HEK293 (cell line): Measurements from ENCODE around the gene CLEC6A.
"Not testable (repeated sequence)": the region's sequence is repeated elsewhere in the genome, so short reads cannot be mapped to it uniquely, and the experiment has no call there.

Source experiments
- CTCF ChIA-PET: fragments of 350-600 bp; formaldehyde crosslinking; extraction: SDS; loops from one replicate; lab custom pipeline; 2021; ENCODE audit warnings: antibody characterized with exemption; lab: Yijun Ruan, JAX
- POLR2A ChIA-PET: fragments of 300-600 bp; formaldehyde crosslinking; extraction: SDS; loops from one replicate; lab custom pipeline; 2020; ENCODE audit warnings: antibody characterized with exemption, inconsistent platforms; lab: Yijun Ruan, JAX
- H3K27ac ChIP-seq: fragments of 200-500 bp; sonication (Bioruptor generic); 2 replicates; pipeline ENCODE4 v1.5.1; 2014; ENCODE audit warnings: low read depth, low read length, control low read depth, inconsistent platforms; ENCODE audit errors: extremely low read depth
- H3K36me3 ChIP-seq, 2 experiments: fragments of 200-500 bp in 1 of 2; sonication (Bioruptor generic) in 1 of 2; 1 replicate in 1 of 2; 2 replicates in 1 of 2; pipeline ENCODE4 v1.5.1; 2014 to 2017; ENCODE audit warnings: inconsistent platforms in 2 of 2, low read length in 2 of 2; ENCODE audit not compliant: control insufficient read depth in 2 of 2, insufficient read depth in 1 of 2
- H3K4me1 ChIP-seq: fragments of 200-500 bp; sonication (Bioruptor generic); 2 replicates; pipeline ENCODE4 v1.5.1; 2014; ENCODE audit warnings: mild to moderate bottlenecking, low read length, inconsistent platforms; ENCODE audit not compliant: control insufficient read depth, insufficient read depth
- H3K4me3 ChIP-seq: 2 replicates; pipeline ENCODE4 v1.5.1; 2011; ENCODE audit warnings: low read depth, mild to moderate bottlenecking, control low read depth, low read length, moderate library complexity
- H3K9me3 ChIP-seq: fragments of 200-500 bp; sonication (Bioruptor generic); 2 replicates; pipeline ENCODE4 v1.5.1; 2014; ENCODE audit warnings: low read depth, low read length, inconsistent platforms; ENCODE audit not compliant: control insufficient read depth, insufficient read depth
- GFI1B ChIP-seq: fragments of 450-650 bp; formaldehyde crosslinking; IDR thresholded peaks from 2 replicates; pipeline ENCODE4 v1.5.1; 2016; ENCODE audit warnings: missing biosample characterization, missing genetic modification characterization
- GLIS1 ChIP-seq: fragments of 450-650 bp; formaldehyde crosslinking; IDR thresholded peaks from 2 replicates; pipeline ENCODE4 v1.5.1; 2016; ENCODE audit warnings: missing biosample characterization, missing genetic modification characterization
- ZFP69B ChIP-seq: fragments of 450-650 bp; formaldehyde crosslinking; IDR thresholded peaks from 2 replicates; pipeline ENCODE4 v1.5.1; 2016; ENCODE audit warnings: missing biosample characterization, missing genetic modification characterization
- ZNF211 ChIP-seq: fragments of 450-650 bp; formaldehyde crosslinking; IDR thresholded peaks from 2 replicates; pipeline ENCODE4 v1.5.1; 2016; ENCODE audit warnings: low read depth, missing biosample characterization, missing genetic modification characterization
- ZNF274 ChIP-seq, 2 experiments: fragments of 200-500 bp in 1 of 2; fragments of 450-650 bp in 1 of 2; sonication (Bioruptor generic) in 1 of 2; formaldehyde crosslinking in 1 of 2; IDR thresholded peaks; 2 replicates each; pipeline versions ENCODE4 v1.5.1 to v1.6.1; 2014 to 2016; ENCODE audit warnings: borderline replicate concordance in 1 of 2, inconsistent platforms in 1 of 2, low read length in 1 of 2, missing biosample characterization in 1 of 2, missing genetic modification characterization in 1 of 2
- ZNF426 ChIP-seq: fragments of 450-650 bp; formaldehyde crosslinking; IDR thresholded peaks from 2 replicates; pipeline ENCODE4 v1.5.1; 2017; ENCODE audit warnings: missing biosample characterization, missing genetic modification characterization, mild to moderate bottlenecking, inconsistent platforms, moderate library complexity
- ZNF654 ChIP-seq: fragments of 450-650 bp; formaldehyde crosslinking; IDR thresholded peaks from 2 replicates; pipeline ENCODE4 v1.5.1; 2016; ENCODE audit warnings: low read depth, missing biosample characterization, missing genetic modification characterization
- TF ChIP-seq, protein P1 (sequence below): fragments of 450-650 bp; formaldehyde crosslinking; IDR thresholded peaks from 2 replicates; pipeline ENCODE4 v1.5.1; 2016; ENCODE audit warnings: missing biosample characterization, missing genetic modification characterization
- TF ChIP-seq, protein P2 (sequence below): fragments of 450-650 bp; formaldehyde crosslinking; IDR thresholded peaks from 2 replicates; pipeline ENCODE4 v1.5.1; 2016; ENCODE audit warnings: missing biosample characterization, missing genetic modification characterization, borderline replicate concordance
- TF ChIP-seq, protein P3 (sequence below): fragments of 450-650 bp; formaldehyde crosslinking; IDR thresholded peaks from 2 replicates; pipeline ENCODE4 v1.5.1; 2017; ENCODE audit warnings: missing biosample characterization, missing genetic modification characterization
- TF ChIP-seq, protein P4 (sequence below): fragments of 450-650 bp; formaldehyde crosslinking; IDR thresholded peaks from 2 replicates; pipeline ENCODE4 v1.5.1; 2016; ENCODE audit warnings: missing biosample characterization, missing genetic modification characterization
- TF ChIP-seq, protein P5 (sequence below): fragments of 450-650 bp; formaldehyde crosslinking; conservative IDR thresholded peaks from 2 replicates; pipeline ENCODE4 v1.5.1; 2016; ENCODE audit warnings: low read depth, missing biosample characterization, missing genetic modification characterization

CLEC6A gene

DNA sequence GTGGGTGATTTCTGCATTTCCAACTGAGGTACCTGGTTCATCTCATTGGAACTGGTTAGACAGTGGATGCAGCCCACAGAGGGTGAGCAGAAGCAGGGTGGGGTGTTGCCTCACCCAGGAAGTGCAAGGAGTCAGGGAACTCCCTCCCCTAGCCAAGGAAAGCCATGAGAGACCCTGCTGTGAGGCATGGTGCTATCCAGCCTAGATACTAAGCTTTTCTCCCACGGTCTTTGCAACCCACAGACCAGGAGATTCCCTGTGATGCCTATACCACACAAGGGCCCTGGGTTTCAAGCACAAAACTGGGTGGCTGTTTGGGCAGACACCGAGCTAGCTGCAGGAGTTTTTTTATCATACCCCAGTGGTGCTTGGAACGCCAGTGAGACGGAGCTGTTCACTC is 39.9 kb downstream of the CLEC6A start:
- CTCF ChIA-PET, result interaction anchor here (0.6 kb wide), 1 partner anchor 24 kb away, joined by 3 read pairs; no protein-coding TSS in a partner anchor
- H3K4me3 ChIP-seq, POLR2A ChIA-PET, H3K27ac ChIP-seq, H3K36me3 ChIP-seq, H3K4me1 ChIP-seq, H3K9me3 ChIP-seq: not testable (repeated sequence)

DNA sequence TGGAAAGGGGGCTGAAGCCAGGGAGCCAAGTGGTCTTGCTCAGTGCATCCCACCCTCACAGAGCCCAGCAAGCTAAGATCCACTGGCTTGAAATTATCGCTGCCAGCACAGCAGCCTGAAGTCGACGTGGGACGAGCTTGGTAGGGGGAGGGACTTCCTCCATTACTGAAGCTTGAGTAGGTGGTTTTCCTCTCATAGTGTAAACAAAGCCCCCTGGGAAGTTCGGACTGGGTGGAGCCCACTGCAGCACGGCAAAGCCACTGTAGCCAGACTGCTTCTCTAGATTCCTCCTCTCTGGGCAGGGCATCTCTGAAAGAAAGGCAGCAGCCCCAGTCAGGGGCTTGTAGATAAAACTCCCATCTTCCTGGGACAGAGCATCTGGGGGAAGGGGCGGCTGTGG is 40.3 kb downstream of the CLEC6A start:
- H3K4me3 ChIP-seq, H3K36me3 ChIP-seq, H3K9me3 ChIP-seq, CTCF ChIA-PET, H3K27ac ChIP-seq, H3K4me1 ChIP-seq, POLR2A ChIA-PET: not testable (repeated sequence)

DNA sequence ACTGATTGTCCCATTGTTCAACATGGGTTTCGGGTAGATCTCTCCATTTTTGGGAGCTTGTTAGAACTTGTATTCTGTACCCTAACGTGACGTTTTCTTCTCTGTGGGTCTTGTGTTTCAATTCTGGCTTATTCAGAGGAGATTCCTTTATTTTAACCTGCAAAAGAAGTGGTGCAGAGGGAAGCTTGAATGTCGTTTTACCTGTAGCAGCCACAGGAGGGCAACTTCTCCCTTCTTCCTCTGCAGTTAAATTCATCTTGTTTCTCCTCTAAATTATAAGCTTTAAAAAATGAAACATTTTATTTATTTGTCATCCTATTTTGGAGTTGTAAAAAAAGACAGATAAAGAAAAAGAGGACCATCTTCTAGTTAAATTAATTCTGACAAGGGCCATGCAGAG is 43.9 kb downstream of the CLEC6A start:
- TF ChIP-seq, protein P1, sequence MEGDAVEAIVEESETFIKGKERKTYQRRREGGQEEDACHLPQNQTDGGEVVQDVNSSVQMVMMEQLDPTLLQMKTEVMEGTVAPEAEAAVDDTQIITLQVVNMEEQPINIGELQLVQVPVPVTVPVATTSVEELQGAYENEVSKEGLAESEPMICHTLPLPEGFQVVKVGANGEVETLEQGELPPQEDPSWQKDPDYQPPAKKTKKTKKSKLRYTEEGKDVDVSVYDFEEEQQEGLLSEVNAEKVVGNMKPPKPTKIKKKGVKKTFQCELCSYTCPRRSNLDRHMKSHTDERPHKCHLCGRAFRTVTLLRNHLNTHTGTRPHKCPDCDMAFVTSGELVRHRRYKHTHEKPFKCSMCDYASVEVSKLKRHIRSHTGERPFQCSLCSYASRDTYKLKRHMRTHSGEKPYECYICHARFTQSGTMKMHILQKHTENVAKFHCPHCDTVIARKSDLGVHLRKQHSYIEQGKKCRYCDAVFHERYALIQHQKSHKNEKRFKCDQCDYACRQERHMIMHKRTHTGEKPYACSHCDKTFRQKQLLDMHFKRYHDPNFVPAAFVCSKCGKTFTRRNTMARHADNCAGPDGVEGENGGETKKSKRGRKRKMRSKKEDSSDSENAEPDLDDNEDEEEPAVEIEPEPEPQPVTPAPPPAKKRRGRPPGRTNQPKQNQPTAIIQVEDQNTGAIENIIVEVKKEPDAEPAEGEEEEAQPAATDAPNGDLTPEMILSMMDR (tag by site-specific recombination), result 0 out of 2 replicates have a peak, but pooled peaks have one; percentile 9
- TF ChIP-seq ZNF654 (tag by site-specific recombination) (0 out of 2 replicates have a peak, but pooled peaks have one; percentile 4), GLIS1 (tag by site-specific recombination) (no peak)
- Histone ChIP-seq H3K27ac (no peak overlapping the region), H3K4me3 (no peak overlapping the region), H3K9me3 (no peaks in the 10 kb centered on the region), H3K36me3 (no peaks in the 10 kb centered on the region), H3K4me1 (no peaks in the 10 kb centered on the region)
- POLR2A ChIA-PET, result no interaction called here
- CTCF ChIA-PET, result interaction anchor here (0.7 to 1.2 kb wide), 4 partner anchors 20 to 110 kb away, joined by 3 to 7 read pairs (median 3); no protein-coding TSS in a partner anchor

DNA sequence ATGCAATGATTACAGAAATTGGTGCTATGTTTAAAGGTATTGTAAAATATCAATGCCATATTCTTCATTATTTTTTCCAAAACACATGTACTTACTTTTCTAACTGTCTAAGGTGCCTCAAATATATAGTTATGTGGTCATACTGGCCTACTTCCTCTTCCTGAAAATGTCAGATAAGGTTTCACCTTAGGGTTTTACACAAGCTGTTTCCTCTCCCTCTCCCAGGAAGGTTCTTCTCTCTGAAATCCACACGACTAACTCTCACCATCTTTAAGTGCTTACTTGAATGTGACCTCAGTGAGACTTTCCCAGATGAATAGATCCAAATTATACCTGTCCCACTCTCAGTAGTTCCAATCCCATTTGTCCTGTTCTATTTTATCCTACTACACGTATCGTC is 46.0 kb downstream of the CLEC6A start:
- H3K4me1 ChIP-seq, result no peaks in the 10 kb centered on the region
- no peaks in the 10 kb centered on the region for H3K9me3 ChIP-seq
- ChIA-PET POLR2A (no interaction called here), CTCF (interaction anchor here (0.7 to 2.5 kb wide), 2 partner anchors 43 to 51 kb away, joined by 3 to 11 read pairs; no protein-coding TSS in a partner anchor)
- no peaks in the 10 kb centered on the region for H3K36me3 ChIP-seq
- H3K27ac ChIP-seq, result no peak overlapping the region
- no peak overlapping the region for H3K4me3 ChIP-seq
- no peak for TF ChIP-seq ZNF274 (IDR thresholded peaks at IDR 0.05; ENCODE audit: low read length)
- TF ChIP-seq ZNF274 (tag by site-specific recombination; IDR thresholded peaks at IDR 0.05; ENCODE audit: borderline replicate concordance), result no peak
- TF ChIP-seq, protein P2, sequence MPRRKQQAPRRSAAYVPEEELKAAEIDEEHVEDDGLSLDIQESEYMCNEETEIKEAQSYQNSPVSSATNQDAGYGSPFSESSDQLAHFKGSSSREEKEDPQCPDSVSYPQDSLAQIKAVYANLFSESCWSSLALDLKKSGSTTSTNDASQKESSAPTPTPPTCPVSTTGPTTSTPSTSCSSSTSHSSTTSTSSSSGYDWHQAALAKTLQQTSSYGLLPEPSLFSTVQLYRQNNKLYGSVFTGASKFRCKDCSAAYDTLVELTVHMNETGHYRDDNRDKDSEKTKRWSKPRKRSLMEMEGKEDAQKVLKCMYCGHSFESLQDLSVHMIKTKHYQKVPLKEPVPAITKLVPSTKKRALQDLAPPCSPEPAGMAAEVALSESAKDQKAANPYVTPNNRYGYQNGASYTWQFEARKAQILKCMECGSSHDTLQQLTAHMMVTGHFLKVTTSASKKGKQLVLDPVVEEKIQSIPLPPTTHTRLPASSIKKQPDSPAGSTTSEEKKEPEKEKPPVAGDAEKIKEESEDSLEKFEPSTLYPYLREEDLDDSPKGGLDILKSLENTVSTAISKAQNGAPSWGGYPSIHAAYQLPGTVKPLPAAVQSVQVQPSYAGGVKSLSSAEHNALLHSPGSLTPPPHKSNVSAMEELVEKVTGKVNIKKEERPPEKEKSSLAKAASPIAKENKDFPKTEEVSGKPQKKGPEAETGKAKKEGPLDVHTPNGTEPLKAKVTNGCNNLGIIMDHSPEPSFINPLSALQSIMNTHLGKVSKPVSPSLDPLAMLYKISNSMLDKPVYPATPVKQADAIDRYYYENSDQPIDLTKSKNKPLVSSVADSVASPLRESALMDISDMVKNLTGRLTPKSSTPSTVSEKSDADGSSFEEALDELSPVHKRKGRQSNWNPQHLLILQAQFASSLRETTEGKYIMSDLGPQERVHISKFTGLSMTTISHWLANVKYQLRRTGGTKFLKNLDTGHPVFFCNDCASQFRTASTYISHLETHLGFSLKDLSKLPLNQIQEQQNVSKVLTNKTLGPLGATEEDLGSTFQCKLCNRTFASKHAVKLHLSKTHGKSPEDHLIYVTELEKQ (tag by site-specific recombination), result no peak
- TF ChIP-seq ZNF211 (tag by site-specific recombination), result no peak
- TF ChIP-seq, protein P3, sequence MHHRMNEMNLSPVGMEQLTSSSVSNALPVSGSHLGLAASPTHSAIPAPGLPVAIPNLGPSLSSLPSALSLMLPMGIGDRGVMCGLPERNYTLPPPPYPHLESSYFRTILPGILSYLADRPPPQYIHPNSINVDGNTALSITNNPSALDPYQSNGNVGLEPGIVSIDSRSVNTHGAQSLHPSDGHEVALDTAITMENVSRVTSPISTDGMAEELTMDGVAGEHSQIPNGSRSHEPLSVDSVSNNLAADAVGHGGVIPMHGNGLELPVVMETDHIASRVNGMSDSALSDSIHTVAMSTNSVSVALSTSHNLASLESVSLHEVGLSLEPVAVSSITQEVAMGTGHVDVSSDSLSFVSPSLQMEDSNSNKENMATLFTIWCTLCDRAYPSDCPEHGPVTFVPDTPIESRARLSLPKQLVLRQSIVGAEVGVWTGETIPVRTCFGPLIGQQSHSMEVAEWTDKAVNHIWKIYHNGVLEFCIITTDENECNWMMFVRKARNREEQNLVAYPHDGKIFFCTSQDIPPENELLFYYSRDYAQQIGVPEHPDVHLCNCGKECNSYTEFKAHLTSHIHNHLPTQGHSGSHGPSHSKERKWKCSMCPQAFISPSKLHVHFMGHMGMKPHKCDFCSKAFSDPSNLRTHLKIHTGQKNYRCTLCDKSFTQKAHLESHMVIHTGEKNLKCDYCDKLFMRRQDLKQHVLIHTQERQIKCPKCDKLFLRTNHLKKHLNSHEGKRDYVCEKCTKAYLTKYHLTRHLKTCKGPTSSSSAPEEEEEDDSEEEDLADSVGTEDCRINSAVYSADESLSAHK (tag by site-specific recombination), result no peak
- no peak for TF ChIP-seq ZFP69B (tag by site-specific recombination)
- no peak for TF ChIP-seq ZNF426
- TF ChIP-seq GFI1B, result no peak
- TF ChIP-seq, protein P4, sequence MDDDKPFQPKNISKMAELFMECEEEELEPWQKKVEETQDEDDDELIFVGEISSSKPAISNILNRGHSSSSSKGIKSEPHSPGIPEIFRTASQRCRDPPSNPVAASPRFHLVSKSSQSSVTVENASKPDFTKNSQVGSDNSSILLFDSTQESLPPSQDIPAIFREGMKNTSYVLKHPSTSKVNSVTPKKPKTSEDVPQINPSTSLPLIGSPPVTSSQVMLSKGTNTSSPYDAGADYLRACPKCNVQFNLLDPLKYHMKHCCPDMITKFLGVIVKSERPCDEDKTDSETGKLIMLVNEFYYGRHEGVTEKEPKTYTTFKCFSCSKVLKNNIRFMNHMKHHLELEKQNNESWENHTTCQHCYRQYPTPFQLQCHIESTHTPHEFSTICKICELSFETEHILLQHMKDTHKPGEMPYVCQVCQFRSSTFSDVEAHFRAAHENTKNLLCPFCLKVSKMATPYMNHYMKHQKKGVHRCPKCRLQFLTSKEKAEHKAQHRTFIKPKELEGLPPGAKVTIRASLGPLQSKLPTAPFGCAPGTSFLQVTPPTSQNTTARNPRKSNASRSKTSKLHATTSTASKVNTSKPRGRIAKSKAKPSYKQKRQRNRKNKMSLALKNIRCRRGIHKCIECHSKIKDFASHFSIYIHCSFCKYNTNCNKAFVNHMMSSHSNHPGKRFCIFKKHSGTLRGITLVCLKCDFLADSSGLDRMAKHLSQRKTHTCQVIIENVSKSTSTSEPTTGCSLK (tag by site-specific recombination), result no peak
- TF ChIP-seq, protein P5, sequence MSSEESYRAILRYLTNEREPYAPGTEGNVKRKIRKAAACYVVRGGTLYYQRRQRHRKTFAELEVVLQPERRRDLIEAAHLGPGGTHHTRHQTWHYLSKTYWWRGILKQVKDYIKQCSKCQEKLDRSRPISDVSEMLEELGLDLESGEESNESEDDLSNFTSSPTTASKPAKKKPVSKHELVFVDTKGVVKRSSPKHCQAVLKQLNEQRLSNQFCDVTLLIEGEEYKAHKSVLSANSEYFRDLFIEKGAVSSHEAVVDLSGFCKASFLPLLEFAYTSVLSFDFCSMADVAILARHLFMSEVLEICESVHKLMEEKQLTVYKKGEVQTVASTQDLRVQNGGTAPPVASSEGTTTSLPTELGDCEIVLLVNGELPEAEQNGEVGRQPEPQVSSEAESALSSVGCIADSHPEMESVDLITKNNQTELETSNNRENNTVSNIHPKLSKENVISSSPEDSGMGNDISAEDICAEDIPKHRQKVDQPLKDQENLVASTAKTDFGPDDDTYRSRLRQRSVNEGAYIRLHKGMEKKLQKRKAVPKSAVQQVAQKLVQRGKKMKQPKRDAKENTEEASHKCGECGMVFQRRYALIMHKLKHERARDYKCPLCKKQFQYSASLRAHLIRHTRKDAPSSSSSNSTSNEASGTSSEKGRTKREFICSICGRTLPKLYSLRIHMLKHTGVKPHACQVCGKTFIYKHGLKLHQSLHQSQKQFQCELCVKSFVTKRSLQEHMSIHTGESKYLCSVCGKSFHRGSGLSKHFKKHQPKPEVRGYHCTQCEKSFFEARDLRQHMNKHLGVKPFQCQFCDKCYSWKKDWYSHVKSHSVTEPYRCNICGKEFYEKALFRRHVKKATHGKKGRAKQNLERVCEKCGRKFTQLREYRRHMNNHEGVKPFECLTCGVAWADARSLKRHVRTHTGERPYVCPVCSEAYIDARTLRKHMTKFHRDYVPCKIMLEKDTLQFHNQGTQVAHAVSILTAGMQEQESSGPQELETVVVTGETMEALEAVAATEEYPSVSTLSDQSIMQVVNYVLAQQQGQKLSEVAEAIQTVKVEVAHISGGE (tag by site-specific recombination), result no peak
